Left colon (tissue), 2 donors: ENCODE data around the gene KRT34. TPM values are rescaled to one million over a fixed set of nuclear protein-coding genes. Genes with fewer than 3 reads are reported as not detected.
"Not testable (repeated sequence)": the region's sequence is repeated elsewhere in the genome, so short reads cannot be mapped to it uniquely, and the experiment has no call there.

Experiments used
- ATAC-seq: fragments of 200-7000 bp; cut with Tn5 transposase; one replicate; pipeline ENCODE4 v1.9.1; 2020; ENCODE audit warnings: mild to moderate bottlenecking, moderate library complexity
- DNase-seq, 2 donors: peaks; one replicate each; pipeline ENCODE4 v3.0.0-alpha.2; 2020
- intact Hi-C, 2 donors: fragments of 100-400 bp; cut with DNase I in 1 of 2; cut with micrococcal nuclease in 1 of 2; formaldehyde crosslinking; loops; one replicate each; pipeline versions ENCODE4 v1.11.2 to v1.14.0; 2022; cut with DNase I, micrococcal nuclease
- total RNA-seq, 2 donors: library from RNA; stranded (reverse); fragmentation: NEBNext Ultra II Directional; extraction: Animal tissue kit (Norgen Biotek cat#: 25700); gene quantifications; one replicate each; pipeline ENCODE4 v1.2.1, GENCODE V29; 2021
- donor health status: DM: no; HTN: no; CAD: no.
- donor health status: DM: yes; HTN: yes; CAD: no.

Gene KRT34
- total RNA-seq, 2 donors from 2014 or later = 0.20 TPM; not detected in 1

GRCh38 chr17:41382394-41382793, 288 bp upstream of the KRT34 start:
- ATAC-seq (no peak), DNase-seq (no peak)
- intact Hi-C loops = loop anchor here in 1 of 2 donors (10.0 kb wide), 1 partner anchor 62 kb away; the partner anchor contains the start of gene KRT38

- DNase-seq, ATAC-seq: not testable (repeated sequence)
- intact Hi-C loops = loop anchor here in 1 of 2 donors (10.0 kb wide), 1 partner anchor 65 kb away; the partner anchor contains the start of gene KRT38
These were observed 2.0 kb downstream of the KRT34 start for GRCh38 chr17:41380091-41380490.

GRCh38 chr17:41377546-41377945, 4.6 kb downstream of the KRT34 start:
- no peak for ATAC-seq
- no peak for DNase-seq
- intact Hi-C loops = no loop called here

GRCh38 chr17:41369713-41370112, 12.4 kb downstream of the KRT34 start, which contains the start of gene KRT33B:
Gene KRT33B, minus strand, starts transcription at chr17:41369813. Its CDS starts 63 bp downstream, at chr17:41369750.
- intact Hi-C loops = no loop called here
- ATAC-seq = no peak

GRCh38 chr17:41369023-41369422, 13.1 kb downstream of the KRT34 start:
- DNase-seq (no peak), ATAC-seq (no peak)
- intact Hi-C loops = no loop called here

More at GRCh38 chr17:41369713-41370112, 12.4 kb downstream of the KRT34 start, which contains the start of gene KRT33B:
- no peak for DNase-seq

- no peak for DNase-seq
- intact Hi-C loops = no loop called here
- ATAC-seq = no peak
These were observed 14.6 kb downstream of the KRT34 start for GRCh38 chr17:41367426-41368075.

GRCh38 chr17:41366070-41366469, 16.0 kb downstream of the KRT34 start:
- ATAC-seq = no peak
- intact Hi-C loops = no loop called here
- no peak for DNase-seq

- no peak for DNase-seq
- no peak for ATAC-seq
- intact Hi-C loops = no loop called here
These were observed 18.2 kb downstream of the KRT34 start for GRCh38 chr17:41363881-41364280.

- no peak for ATAC-seq
- no peak for DNase-seq
- intact Hi-C loops = no loop called here
These were observed 21.7 kb downstream of the KRT34 start for GRCh38 chr17:41360296-41360995.

GRCh38 chr17:41354536-41354935, 27.6 kb downstream of the KRT34 start:
- ATAC-seq (no peak), DNase-seq (no peak)
- intact Hi-C loops = no loop called here

GRCh38 chr17:41352597-41353366, 29.3 kb downstream of the KRT34 start:
- DNase-seq (no peak), ATAC-seq (no peak)
- intact Hi-C loops = no loop called here

GRCh38 chr17:41351177-41351576, 30.9 kb downstream of the KRT34 start:
- no peak for ATAC-seq
- intact Hi-C loops = no loop called here
- DNase-seq = no peak

GRCh38 chr17:41350381-41350878, 31.7 kb downstream of the KRT34 start, which contains the start of gene KRT33A:
Gene KRT33A, minus strand, starts transcription at chr17:41350828. Its CDS starts 61 bp downstream, at chr17:41350767.
- intact Hi-C loops, ATAC-seq, DNase-seq: not testable (repeated sequence)

- intact Hi-C loops = no loop called here
- ATAC-seq (no peak), DNase-seq (no peak)
These were observed 34.0 kb downstream of the KRT34 start for GRCh38 chr17:41347869-41348760.

GRCh38 chr17:41346421-41346820, 35.7 kb downstream of the KRT34 start:
- DNase-seq, ATAC-seq, intact Hi-C loops: not testable (repeated sequence)

- DNase-seq (no peak), ATAC-seq (no peak)
- intact Hi-C loops = no loop called here
These were observed 36.1 kb downstream of the KRT34 start for GRCh38 chr17:41345992-41346391.

GRCh38 chr17:41343029-41343428, 39.1 kb downstream of the KRT34 start:
- ATAC-seq (no peak), DNase-seq (no peak)
- intact Hi-C loops = no loop called here
